Measurements from ENCODE around the gene NPAS2.

The NPAS2 gene

DNA sequence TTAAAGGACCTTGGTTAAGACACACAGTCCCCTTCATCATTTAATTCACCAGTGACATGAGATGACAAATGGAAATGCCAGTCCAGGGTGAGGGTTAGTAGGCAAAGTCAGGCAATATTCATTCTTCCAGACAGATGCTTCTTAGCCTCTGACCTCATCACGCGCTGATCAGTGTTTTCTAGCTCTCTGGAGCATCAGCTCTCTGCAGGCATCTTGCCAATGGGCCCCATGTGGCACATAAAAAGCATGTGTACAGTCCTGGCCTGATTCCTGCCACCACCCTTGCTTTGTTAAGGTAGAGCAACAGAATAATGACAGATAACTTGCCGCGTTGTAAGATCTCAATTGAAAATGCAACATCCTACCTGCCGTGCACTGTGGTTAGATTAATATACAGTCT is 20.3 kb upstream of the NPAS2 start:
- no peak for DNase-seq

DNA sequence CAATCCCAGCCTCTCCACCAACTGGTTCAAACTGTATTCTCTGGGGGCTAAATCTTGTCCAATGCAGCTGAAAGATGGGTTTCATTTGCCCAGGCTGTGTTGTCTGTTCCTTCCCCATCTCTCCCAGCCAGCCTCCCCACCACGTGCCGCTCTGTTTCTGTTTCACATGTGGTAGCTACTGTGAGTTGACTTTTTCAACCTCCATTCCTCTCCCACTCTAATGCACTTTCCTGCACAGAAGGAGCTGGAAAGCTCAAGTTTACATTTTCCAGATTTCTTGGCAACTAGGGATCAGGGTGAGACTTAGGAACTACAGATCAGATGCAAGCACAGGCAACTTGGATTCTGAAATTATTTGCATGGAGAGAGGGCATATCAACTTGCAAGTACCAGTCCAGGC is 19.0 kb upstream of the NPAS2 start:
- no peak for DNase-seq

DNA sequence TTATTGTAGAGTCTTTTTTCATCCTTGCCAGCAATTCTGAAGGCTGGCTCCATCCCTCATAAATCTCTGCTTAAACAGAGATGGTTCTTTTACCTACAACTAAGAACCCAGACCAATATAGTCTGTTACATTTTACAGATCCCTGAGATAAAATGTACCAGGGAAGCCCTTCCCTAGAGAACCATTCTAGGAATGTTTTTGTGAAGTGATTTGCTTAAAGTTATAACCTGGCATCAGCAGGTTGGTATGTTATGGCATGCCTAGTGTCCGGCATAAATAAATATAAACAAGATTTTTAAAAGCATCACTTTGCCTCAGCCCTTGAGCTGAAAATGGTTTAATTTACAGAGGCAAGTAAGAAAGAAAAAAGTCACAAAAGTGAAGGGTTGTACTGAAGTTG is 18.5 kb upstream of the NPAS2 start:
- DNase-seq: no peak

DNA sequence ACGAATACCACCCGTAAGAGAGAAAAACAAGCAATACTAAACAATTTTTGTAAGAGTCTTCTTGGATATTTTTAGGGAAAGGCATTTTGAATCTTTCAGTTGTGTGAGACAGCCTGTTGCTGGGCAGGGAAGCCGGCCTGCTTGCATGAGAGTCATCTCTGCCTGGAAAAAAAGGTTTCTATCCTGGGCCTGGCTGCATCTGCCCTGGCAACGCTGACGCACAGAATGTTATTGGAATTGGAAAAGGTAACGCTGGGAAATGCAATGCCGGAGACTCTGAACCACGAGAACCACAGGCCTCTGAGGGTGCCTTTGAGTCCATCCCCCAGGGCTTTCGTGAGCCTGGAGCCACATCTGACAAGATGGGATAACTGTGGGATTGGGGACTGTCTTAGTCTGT is 17.9 kb upstream of the NPAS2 start:
- no peak for DNase-seq

GRCh38 chr2:100803334-100803733 is 16.6 kb upstream of the NPAS2 start:
- DNase-seq: no peak

DNA sequence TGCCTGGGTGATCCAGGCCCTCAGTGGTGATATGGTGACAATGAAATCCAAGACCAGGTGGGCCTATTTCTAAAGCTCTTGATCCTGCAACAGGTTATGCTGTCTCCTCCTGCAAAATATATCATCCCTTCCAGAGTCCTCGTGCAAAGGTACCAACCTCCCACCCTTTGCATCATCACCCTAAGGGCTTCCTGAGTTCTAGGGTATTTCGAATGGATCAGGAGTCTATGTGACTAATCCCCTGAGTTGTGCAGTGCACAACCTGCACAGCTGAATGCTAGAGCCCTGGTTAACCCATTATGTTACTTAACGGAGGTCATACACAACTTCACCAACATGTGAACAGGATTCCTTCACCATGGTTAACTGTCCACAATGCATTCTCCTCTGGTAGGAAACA is 13.4 kb upstream of the NPAS2 start:
- no peak for DNase-seq

DNA sequence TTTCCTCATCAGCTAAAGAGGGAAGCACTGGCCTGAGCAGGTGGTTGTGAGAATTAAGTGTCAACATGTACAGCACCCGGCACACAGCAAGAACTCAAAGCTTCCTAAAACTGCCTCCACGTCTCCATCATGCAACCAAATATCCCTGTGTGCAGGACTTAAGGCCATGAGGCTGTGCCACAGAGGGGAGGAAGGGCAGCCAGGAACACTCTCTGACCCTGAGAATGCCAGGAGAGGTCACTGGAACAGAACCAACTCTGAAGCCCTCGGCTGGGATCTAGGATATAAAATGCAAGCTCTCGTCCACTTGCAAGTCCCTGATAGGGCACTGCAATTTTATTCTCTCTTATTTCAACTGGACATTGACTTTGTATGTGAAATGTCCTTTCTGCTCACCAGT is 12.2 kb upstream of the NPAS2 start:
- no peak for DNase-seq

- DNase-seq: no peak
These were observed 11.4 kb upstream of the NPAS2 start for GRCh38 chr2:100808582-100808981.

DNA sequence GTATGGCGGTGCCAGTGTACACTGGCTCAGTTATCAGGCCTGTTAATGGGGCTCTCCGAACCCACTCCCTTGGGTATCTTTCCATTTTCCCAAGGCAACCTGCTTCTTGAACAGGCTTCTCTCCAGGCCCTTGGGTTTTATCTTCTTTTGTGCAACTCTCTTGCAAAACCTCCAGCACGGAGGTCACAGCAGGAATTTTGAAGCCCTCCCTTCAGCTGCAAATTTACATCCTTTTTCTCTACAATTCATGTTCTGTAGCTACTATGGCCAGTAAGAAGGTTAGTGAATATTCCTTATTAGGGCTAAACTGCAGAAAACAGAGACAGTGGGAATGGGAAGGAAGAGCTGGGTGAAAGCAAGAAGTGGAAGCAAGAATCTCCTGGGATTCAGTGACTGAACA is 10.4 kb upstream of the NPAS2 start:
- DNase-seq: no peak

GRCh38 chr2:100810603-100811145 is 9.3 kb upstream of the NPAS2 start:
- no peak for DNase-seq

DNA sequence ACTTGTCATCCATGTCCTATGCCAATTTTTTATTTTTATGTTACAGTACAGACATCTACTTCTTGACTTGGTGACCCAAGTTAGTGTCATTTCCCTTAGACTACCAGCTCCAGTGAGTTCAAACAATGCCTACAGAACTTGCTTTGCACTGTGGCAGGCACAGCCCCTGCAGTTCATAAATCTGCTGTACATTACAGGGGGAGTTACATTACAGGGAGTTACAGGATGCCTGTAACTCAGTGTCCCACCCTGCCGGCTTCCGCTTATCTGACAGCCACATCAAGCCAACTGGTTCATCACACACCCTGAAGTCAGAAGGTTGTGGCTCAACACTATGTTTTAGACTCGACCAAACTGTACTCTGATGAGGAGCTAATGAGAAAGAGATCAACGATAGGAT is 7.8 kb upstream of the NPAS2 start:
- no peak for DNase-seq

DNA sequence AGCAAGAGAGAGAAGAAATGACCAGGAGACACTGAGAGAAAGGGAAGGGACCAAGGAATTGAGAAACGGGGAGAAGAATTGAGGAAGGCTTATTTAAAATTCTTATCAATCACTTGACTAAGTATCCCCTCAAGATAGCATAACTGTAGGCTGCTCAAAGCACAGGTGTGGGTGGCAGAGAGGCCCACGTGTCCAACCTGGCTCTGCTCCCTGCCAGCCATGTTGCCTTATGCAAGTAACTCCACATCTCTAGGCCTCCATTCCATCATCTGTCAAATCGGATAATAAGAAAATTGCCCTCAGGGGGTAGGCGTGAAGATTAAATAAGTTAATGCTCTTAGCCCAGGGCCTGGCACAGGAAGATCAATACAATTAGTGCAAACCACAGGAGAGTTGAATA is 7.4 kb upstream of the NPAS2 start:
- no peak for DNase-seq

- peak in 1 of 2 donors; percentile 4 for DNase-seq
These were observed 6.4 kb upstream of the NPAS2 start for GRCh38 chr2:100813527-100813926.

- DNase-seq: no peak
These were observed 5.9 kb upstream of the NPAS2 start for GRCh38 chr2:100814043-100814442.

DNA sequence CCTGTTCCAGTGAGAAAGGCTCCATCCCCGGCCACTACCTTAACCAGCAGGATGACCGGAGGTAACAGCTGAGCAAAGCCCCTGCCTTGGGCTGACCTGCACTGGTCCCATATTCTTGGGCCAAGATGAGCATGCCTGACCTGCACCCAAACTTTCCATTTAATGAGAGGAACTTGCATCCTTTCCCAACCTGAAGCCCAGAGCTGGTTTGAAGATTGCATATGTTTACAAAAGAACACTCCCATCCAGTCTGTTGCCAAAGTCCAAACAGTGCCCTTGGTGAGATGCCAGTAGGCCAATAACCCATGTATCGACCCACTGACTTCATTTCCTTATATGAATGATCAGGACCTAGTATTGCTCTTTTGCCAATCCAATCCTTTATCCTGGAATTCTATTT is 5.5 kb upstream of the NPAS2 start:
- DNase-seq: no peak

DNA sequence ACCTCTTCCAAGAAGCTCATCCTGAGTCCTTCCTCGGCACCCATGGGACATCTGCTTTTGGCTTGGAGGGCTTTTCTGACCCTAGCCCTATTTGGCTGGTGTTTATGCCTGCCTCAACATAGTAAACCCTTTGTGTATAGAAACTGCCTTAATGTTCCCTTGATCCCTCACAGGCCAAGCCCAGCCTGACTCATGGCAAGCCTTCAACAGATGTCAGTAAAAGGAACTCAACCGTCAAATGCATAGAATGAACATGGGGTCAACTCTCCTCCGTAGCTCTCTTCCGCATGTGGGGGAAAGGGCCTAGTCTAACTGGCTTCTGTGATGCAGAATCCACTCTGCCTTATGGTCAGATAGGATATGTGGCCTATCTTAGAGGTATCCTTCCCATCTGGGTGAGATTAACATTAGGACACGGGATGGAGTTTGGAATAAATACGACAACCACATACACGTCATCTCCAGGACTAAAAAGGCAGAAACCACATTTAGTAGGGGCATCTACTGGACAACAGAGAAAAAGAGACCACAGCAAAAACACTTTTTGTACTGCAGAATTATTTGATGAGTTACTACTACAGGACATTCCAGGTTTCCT is 2.5 kb upstream of the NPAS2 start:
- DNase-seq: no peak

- no peak for DNase-seq
These were observed 1.8 kb upstream of the NPAS2 start for GRCh38 chr2:100818003-100818605.

GRCh38 chr2:100818606-100819369 is 1.2 kb upstream of the NPAS2 start:
- DNase-seq: peak in 1 of 2 donors; percentile 8

DNA sequence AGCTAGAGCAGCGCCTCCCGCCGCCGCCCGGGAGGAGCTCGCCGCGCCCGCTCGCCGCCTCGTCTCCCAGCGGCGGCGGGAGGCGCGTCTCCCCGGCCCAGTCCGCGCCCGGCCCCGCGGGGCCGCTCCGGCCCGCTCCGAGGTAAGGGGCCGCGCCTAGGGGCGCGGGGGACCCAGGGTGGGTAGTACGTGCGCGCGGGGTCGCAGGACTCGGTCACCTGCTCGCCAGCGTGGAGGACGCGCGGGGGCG is 259 bp downstream of the NPAS2 start:
- DNase-seq: peak in 1 of 2 donors; percentile 6

DNA sequence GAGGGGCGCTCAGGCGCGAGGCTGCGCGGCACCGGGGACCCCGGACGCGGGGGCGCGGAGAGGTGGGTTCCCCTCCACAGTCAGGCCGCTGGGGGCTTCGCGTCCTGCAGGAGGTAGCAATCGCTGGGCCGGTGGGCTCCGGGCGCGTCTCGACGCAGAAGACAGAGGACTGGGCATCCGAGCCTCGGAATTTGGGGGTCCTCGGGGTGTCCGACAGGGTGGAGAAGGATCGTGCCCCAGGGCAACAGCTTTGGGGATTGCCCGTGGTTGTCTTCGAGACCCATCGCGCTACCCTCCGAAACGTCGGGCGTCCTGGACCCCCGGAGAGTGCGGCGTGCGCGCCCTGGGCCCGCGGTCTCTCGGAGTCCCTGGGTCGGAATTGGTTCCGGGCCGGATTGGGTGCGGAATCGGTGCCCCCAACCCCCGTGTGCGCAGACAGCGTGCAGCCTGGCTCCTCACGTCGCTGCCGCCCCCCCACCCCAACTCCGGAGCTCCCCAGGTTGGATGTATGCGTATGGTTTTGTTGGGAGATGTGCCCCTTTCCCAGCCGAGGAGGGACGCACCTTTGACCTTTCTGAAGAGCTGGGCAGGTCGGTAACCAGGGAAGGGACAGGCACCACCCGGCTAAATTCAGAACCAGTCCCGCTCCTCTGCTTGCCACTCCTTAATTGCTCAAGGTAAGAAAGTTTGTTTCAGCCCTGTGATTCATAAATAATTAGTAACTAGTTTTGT is 750 bp downstream of the NPAS2 start:
- no peak for DNase-seq

DNA sequence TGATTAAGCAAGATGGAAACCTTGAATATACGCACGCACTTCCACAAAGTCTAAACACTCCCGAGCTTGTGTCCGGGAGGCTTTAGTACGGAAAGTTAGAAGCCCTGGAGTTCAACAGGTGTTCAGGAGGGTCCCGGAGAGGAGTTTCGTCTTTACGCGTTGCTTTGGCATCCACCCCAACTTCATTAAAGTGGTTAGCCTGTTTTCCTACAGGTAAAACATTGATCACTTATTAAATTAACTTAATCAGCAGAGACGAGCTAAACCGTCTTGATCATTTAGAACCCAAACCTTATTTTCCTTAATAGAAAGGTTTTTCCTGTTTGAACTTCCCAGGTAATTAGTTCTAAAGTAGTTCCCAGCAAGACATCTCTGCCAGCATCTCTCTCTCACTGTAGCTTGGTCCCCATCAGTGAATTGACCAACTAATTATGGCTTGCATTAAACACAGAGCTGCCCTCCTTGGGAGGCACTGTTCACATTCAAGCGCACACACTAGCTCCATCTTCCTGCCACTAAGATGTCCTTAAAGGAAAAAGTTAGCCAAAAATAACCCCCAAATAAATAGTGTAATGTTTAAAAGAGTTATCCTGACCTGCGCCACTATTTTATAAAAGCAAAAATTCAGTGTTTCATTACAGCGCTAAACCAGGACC is 1.4 kb downstream of the NPAS2 start:
- no peak for DNase-seq

- DNase-seq: no peak
These were observed 1.9 kb downstream of the NPAS2 start for GRCh38 chr2:100821911-100822265.

- no peak for DNase-seq
These were observed 2.8 kb downstream of the NPAS2 start for GRCh38 chr2:100822587-100823248.
